Measurements from ENCODE around the gene RFX6.

- TF ChIP-seq, protein P1, sequence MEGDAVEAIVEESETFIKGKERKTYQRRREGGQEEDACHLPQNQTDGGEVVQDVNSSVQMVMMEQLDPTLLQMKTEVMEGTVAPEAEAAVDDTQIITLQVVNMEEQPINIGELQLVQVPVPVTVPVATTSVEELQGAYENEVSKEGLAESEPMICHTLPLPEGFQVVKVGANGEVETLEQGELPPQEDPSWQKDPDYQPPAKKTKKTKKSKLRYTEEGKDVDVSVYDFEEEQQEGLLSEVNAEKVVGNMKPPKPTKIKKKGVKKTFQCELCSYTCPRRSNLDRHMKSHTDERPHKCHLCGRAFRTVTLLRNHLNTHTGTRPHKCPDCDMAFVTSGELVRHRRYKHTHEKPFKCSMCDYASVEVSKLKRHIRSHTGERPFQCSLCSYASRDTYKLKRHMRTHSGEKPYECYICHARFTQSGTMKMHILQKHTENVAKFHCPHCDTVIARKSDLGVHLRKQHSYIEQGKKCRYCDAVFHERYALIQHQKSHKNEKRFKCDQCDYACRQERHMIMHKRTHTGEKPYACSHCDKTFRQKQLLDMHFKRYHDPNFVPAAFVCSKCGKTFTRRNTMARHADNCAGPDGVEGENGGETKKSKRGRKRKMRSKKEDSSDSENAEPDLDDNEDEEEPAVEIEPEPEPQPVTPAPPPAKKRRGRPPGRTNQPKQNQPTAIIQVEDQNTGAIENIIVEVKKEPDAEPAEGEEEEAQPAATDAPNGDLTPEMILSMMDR (IDR thresholded peaks at IDR 0.05), result no peak
- TF ChIP-seq POLR2A (IDR thresholded peaks at IDR 0.05), result no peak
Observed at GRCh38 chr6:116887894-116888293, 10.9 kb downstream of the RFX6 start.
